Urinary bladder (tissue), 4 donors: ENCODE results near the gene RBM19. TPM values are rescaled to one million over a fixed set of nuclear protein-coding genes. Genes with fewer than 3 reads are reported as not detected.
A peak's percentile ranks its signal among the peaks of the same experiment; 100 is the strongest.
"Not testable (repeated sequence)": the region's sequence is repeated elsewhere in the genome, so short reads cannot be mapped to it uniquely, and the experiment has no call there.

Experiments used
- DNase-seq: peaks from one replicate; pipeline ENCODE4 v3.0.0-alpha.2; 2015; ENCODE audit errors: extremely low spot score
- H3K27ac ChIP-seq: one replicate; pipeline ENCODE4 v1.5.1; 2013; ENCODE audit warnings: low read depth, mild to moderate bottlenecking, moderate library complexity
- H3K36me3 ChIP-seq: one replicate; pipeline ENCODE4 v1.6.1; 2013; ENCODE audit warnings: mild to moderate bottlenecking, moderate library complexity; ENCODE audit not compliant: insufficient read depth
- H3K4me1 ChIP-seq: one replicate; pipeline ENCODE4 v1.6.1; 2013; ENCODE audit warnings: mild to moderate bottlenecking, moderate library complexity; ENCODE audit not compliant: insufficient read depth
- H3K4me3 ChIP-seq: one replicate; pipeline ENCODE4 v1.5.1; 2013; ENCODE audit warnings: low read depth, low read length
- WGBS: extraction: QIAGEN DNeasy Blood & Tissue Kit; methylation state at CpG from one replicate; pipeline ENCODE4 v1.1.7; 2013; 5-methylcytosine and 5-hydroxymethylcytosine counted together
- polyA plus RNA-seq: library from polyadenylated mRNA; stranded (reverse); fragments of 200-250 nt; gene quantifications from one replicate; pipeline ENCODE4 v1.2.3, GENCODE V29; 2013
- total RNA-seq: library from RNA; depleted of rRNA; stranded (reverse); fragments of >200 nt; gene quantifications from one replicate; pipeline ENCODE4 v1.2.3, GENCODE V29; 2014
- donor health status: healthy with polysubstance abuse.
- donor health status: healthy.

Gene RBM19, protein sequence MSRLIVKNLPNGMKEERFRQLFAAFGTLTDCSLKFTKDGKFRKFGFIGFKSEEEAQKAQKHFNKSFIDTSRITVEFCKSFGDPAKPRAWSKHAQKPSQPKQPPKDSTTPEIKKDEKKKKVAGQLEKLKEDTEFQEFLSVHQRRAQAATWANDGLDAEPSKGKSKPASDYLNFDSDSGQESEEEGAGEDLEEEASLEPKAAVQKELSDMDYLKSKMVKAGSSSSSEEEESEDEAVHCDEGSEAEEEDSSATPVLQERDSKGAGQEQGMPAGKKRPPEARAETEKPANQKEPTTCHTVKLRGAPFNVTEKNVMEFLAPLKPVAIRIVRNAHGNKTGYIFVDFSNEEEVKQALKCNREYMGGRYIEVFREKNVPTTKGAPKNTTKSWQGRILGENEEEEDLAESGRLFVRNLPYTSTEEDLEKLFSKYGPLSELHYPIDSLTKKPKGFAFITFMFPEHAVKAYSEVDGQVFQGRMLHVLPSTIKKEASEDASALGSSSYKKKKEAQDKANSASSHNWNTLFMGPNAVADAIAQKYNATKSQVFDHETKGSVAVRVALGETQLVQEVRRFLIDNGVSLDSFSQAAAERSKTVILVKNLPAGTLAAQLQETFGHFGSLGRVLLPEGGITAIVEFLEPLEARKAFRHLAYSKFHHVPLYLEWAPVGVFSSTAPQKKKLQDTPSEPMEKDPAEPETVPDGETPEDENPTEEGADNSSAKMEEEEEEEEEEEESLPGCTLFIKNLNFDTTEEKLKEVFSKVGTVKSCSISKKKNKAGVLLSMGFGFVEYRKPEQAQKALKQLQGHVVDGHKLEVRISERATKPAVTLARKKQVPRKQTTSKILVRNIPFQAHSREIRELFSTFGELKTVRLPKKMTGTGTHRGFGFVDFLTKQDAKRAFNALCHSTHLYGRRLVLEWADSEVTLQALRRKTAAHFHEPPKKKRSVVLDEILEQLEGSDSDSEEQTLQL
- total RNA-seq (16.3 TPM), polyA plus RNA-seq (15.4 TPM)

GRCh38 chr12:113965951-113966797 lies at the start of gene RBM19:
RBM19 (minus strand) TSS chr12:113966325; CDS start chr12:113966227, 98 bp downstream.
- Histone ChIP-seq H3K36me3 (no peaks in the 10 kb centered on the region), H3K27ac (no peak within 1 kb of the TSS)
- under 1% methylated on average over 46 of the region's 46 CpGs for WGBS

GRCh38 chr12:114015851-114016250 lies 49.7 kb upstream of the RBM19 start:
- Histone ChIP-seq H3K4me3 (no peak overlapping the region), H3K36me3 (no peaks in the 10 kb centered on the region), H3K27ac (no peak overlapping the region), H3K4me1 (no peaks in the 10 kb centered on the region)
- DNase-seq = no peak
- WGBS = 52% methylated on average over 7 of the region's 7 CpGs

More at GRCh38 chr12:113965951-113966797, at the start of gene RBM19:
- peaks cover 1% of the 10 kb centered on the region for H3K4me1 ChIP-seq
- peak; percentile 97 for DNase-seq
- peak within 1 kb of the TSS; percentile 65 for H3K4me3 ChIP-seq

- WGBS = 26% methylated on average over 6 of the region's 6 CpGs
- Histone ChIP-seq H3K4me3 (no peak overlapping the region), H3K27ac (no peak overlapping the region), H3K36me3 (no peaks in the 10 kb centered on the region), H3K4me1 (no peaks in the 10 kb centered on the region)
- DNase-seq = no peak
These were observed 47.6 kb upstream of the RBM19 start for GRCh38 chr12:114013575-114014345.

DNA sequence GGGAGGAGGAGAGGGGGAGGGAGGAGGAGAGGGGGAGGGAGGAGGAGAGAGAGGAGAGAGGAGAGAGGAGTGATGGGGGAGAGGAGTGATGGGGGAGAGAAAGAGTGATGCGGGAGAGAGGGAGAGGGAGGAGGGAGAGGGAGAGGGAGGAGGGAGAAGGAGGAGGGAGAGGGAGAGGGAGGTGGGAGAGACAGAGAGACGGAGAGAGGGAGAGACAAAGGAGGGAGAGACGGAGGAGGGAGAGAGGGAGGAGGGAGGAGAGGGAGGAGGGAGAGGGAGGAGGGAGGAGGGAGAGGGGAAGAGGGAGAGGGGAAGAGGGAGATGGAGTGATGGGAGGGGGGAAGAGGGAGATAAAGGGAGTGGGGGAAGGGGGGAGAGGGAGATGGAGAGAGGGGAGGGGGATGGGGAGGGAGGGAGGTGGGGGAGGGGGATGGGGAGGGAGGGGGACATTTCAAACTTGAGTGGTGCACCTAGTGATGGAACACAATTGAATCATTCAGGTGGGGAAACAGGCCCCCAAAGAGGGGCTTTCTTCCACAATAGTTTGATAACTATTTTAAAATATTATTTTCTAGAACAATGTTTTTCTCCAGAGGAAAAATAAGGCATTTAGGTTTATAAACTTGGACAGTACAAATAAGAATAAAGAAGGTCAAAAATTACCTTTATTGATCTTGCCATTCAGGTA lies 46.8 kb upstream of the RBM19 start:
- no peaks in the 10 kb centered on the region for H3K36me3 ChIP-seq
- H3K4me1 ChIP-seq = no peaks in the 10 kb centered on the region
- H3K27ac ChIP-seq = no peak overlapping the region
- 76% methylated on average over 3 of the region's 3 CpGs for WGBS
- DNase-seq = no peak
- H3K4me3 ChIP-seq = no peak overlapping the region

DNA sequence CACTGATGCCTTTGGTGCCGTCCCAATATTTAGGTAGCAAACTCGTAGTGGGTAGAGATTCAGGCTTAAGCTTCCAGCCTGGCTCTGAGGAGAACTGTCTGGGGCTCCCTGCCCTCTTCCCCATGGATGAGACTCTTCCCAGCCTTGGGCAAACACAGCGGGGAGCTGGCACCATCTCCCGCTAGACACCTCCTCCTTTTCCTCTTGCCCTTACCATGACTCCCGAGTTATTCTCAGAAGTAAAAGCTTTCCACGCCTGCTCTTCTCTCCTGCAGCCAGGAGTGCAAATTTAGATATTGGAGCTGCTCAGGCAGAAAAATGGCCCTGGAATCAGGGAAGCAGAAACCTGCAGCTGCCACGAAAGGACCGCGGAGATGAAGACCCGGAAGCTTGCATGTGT lies 45.6 kb upstream of the RBM19 start:
- H3K4me1 ChIP-seq = no peaks in the 10 kb centered on the region
- DNase-seq = no peak
- 68% methylated on average over 10 of the region's 10 CpGs for WGBS
- no peaks in the 10 kb centered on the region for H3K36me3 ChIP-seq
- H3K4me3 ChIP-seq = no peak overlapping the region
- H3K27ac ChIP-seq = no peak overlapping the region

DNA sequence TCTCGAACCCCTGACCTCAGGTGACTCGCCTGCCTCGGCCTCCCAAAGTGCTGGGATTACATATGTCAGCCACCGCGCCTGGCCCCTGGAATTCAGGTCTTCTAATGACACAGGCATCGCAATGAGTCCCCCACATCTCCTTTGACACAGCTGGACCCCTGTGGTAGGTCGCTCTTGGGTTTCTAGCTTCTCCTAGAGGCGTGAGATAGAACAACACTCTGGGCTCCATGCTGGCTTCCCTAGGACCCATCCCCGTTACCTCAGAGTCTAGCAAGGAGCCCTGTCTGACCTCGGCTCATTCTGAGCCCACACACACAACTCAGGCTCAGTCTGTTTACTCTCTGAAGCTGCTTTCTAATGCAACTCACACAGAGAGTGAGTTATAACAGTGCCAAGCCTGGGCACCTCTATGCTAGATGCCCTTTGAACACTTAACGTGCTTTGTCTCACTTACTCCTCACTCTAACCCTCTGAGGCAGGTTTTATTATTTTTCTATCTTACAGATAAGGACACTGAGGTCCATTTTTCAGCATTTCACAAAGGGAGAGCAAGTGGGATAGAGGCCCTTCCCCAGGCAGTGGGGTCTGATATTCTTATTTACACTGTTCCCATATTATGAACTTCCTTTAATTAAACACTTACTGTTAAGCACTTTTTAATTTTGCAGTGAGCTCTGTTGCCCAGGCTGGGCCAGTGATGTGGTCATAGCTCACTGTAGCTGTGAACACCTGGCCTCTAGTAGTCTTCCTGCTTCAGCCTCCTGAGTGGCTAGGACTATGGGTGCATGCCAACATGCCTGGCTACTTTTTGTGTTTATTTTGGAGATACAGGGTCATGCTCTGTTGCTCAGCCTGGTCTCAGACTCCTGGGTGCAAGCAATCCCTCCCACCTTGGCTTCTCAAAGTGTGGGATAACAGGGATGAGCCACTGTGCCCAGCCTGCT lies 40.6 kb upstream of the RBM19 start:
- H3K27ac ChIP-seq = no peak overlapping the region
- no peak for DNase-seq
- H3K4me1 ChIP-seq = no peaks in the 10 kb centered on the region
- no peaks in the 10 kb centered on the region for H3K36me3 ChIP-seq
- 68% methylated on average over 11 of the region's 11 CpGs for WGBS
- no peak overlapping the region for H3K4me3 ChIP-seq

- DNase-seq = no peak
- Histone ChIP-seq H3K4me3 (no peak overlapping the region), H3K4me1 (no peaks in the 10 kb centered on the region), H3K36me3 (no peaks in the 10 kb centered on the region), H3K27ac (no peak overlapping the region)
- WGBS = 86% methylated on average over 3 of the region's 3 CpGs
These were observed 38.3 kb upstream of the RBM19 start for GRCh38 chr12:114004402-114004801.

DNA sequence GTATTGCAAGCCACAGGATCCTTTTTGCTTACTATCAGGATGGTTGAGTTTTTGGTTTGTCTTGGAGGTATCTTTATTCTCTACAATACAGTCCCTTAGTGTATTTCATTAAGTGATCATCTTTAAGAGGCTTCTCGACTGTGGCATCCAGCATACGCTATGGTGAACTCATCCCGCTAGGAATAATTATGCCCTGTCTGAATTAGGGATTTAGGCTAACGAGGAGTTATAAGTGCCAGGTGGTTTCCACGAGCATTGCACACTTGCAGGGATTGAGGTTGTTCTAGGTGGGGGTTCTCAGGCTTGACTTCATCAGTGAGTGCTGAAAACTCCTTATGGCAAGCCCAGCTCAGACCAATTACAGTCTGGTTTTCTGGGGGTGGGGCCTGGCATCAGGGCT lies 37.2 kb upstream of the RBM19 start:
- no peak for DNase-seq
- Histone ChIP-seq H3K4me3 (no peak overlapping the region), H3K4me1 (no peaks in the 10 kb centered on the region), H3K27ac (no peak overlapping the region), H3K36me3 (no peaks in the 10 kb centered on the region)
- WGBS = 72% methylated on average over 5 of the region's 5 CpGs

- Histone ChIP-seq H3K27ac (no peak overlapping the region), H3K36me3 (no peaks in the 10 kb centered on the region), H3K4me1 (peaks cover 1% of the 10 kb centered on the region), H3K4me3 (no peak overlapping the region)
- DNase-seq = no peak
- WGBS = 63% methylated on average over 5 of the region's 5 CpGs
These were observed 35.6 kb upstream of the RBM19 start for GRCh38 chr12:114001511-114002340.

GRCh38 chr12:114000861-114001260 lies 34.7 kb upstream of the RBM19 start:
- no peak for DNase-seq
- H3K36me3 ChIP-seq = no peaks in the 10 kb centered on the region
- H3K4me3 ChIP-seq = no peak overlapping the region
- H3K27ac ChIP-seq = no peak overlapping the region
- 76% methylated on average over 8 of the region's 8 CpGs for WGBS
- peaks cover 1% of the 10 kb centered on the region for H3K4me1 ChIP-seq

- not testable (repeated sequence) for DNase-seq, H3K27ac ChIP-seq
- 79% methylated on average over 7 of the region's 7 CpGs for WGBS
These were observed 34.1 kb upstream of the RBM19 start for GRCh38 chr12:114000261-114000660.

More at GRCh38 chr12:114000261-114000660, 34.1 kb upstream of the RBM19 start:
- H3K4me1 ChIP-seq, H3K4me3 ChIP-seq, H3K36me3 ChIP-seq: not testable (repeated sequence)
